Lung (tissue), 12 donors: Measurements from ENCODE around the gene LRRC45. TPM values are rescaled to one million over a fixed set of nuclear protein-coding genes. Genes with fewer than 3 reads are reported as not detected.

Experiments
- ATAC-seq: fragments of 200-7000 bp; cut with Tn5 transposase; one replicate; pipeline ENCODE4 v1.9.1; 2020; ENCODE audit warnings: moderate number of reproducible peaks; ENCODE audit not compliant: insufficient read depth, low FRiP score
- DNase-seq, 3 donors: peaks; one replicate each; pipeline ENCODE4 v3.0.0-alpha.2; 2013 to 2017
- H3K27ac ChIP-seq, 2 donors: one replicate each; pipeline ENCODE4 v1.5.1; 2013; ENCODE audit warnings: mild to moderate bottlenecking in 2 of 2, moderate library complexity in 2 of 2, control low read depth in 1 of 2, inconsistent platforms in 1 of 2, low read depth in 1 of 2, low read length in 1 of 2
- H3K27me3 ChIP-seq, 3 donors: one replicate each; pipeline ENCODE4 v1.5.1; 2013; ENCODE audit warnings: low read length in 2 of 3; ENCODE audit not compliant: control insufficient read depth in 3 of 3, insufficient read depth in 3 of 3
- H3K36me3 ChIP-seq, 4 donors: one replicate each; pipeline ENCODE4 v1.5.1; 2013; ENCODE audit warnings: low read length in 4 of 4, mild to moderate bottlenecking in 1 of 4, moderate library complexity in 1 of 4; ENCODE audit not compliant: control insufficient read depth in 4 of 4, insufficient read depth in 4 of 4
- H3K4me1 ChIP-seq, 5 donors: one replicate each; pipeline ENCODE4 v1.5.1; 2013; ENCODE audit warnings: low read length in 5 of 5, mild to moderate bottlenecking in 2 of 5, moderate library complexity in 1 of 5; ENCODE audit not compliant: control insufficient read depth in 5 of 5, insufficient read depth in 5 of 5
- H3K4me3 ChIP-seq: one replicate; pipeline ENCODE4 v1.5.1; 2013; ENCODE audit warnings: mild to moderate bottlenecking, control low read depth, moderate library complexity
- H3K9ac ChIP-seq, 2 donors: one replicate each; pipeline ENCODE4 v1.5.1; 2013; ENCODE audit warnings: low read length in 2 of 2, control low read depth in 1 of 2; ENCODE audit not compliant: insufficient read depth in 1 of 2
- H3K9me3 ChIP-seq, 4 donors: one replicate each; pipeline ENCODE4 v1.5.1; 2013; ENCODE audit warnings: low read length in 3 of 4, mild to moderate bottlenecking in 1 of 4, moderate library complexity in 1 of 4; ENCODE audit not compliant: control insufficient read depth in 4 of 4, insufficient read depth in 3 of 4
- CTCF ChIP-seq: IDR thresholded peaks from 2 replicates; pipeline ENCODE4 v1.5.1; 2012; ENCODE audit warnings: mild to moderate bottlenecking; ENCODE audit errors: control extremely low read depth, extremely low read depth
- WGBS, 2 donors: extraction: QIAGEN DNeasy Blood & Tissue Kit; methylation state at CpG; one replicate each; pipeline ENCODE4 v1.1.7; 2013; 5-methylcytosine and 5-hydroxymethylcytosine counted together
- polyA plus RNA-seq, 2 donors: library from polyadenylated mRNA; stranded (reverse); fragments of 200-250 nt; gene quantifications; one replicate each; pipeline ENCODE4 v1.2.1, GENCODE V29; 2013
- total RNA-seq, 2 donors: library from RNA; depleted of rRNA in 1 of 2; stranded (reverse); fragments of >200 nt in 1 of 2; gene quantifications; one replicate each; pipeline ENCODE4 v1.2.1, GENCODE V29; 2014 to 2021
- donor health status: control.
- donor health status: control.
- donor health status: Bipolar disorder and iron deficiency.
- donor health status: healthy.
- donor health status: DM: yes; HTN: yes; CAD: no.

LRRC45 gene
- total and polyA plus RNA-seq, 4 donors: 12.1 to 26.6 (median 16.5) TPM

DNA sequence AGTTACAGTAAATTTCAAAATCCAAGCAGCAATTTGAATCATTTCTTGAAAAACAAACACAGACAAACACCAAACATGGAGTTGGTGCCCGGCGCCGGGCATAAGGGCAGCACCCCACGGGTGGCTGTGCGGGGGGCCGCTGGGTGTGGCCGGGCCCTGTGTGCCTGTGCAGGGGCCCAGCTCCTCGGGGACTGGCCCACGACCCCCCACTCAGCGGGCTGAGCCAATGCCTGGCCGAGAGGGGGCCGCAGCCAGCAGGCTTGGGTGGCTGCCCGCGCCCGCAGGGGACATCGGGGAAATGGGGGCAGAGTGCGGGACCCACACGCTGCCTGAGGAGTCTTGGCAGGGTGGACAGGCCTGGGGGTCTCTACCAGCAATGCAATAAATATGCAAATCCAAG is 55.3 kb downstream of the LRRC45 start:
- Histone ChIP-seq H3K9ac (no peak overlapping the region), H3K36me3 (peaks cover 2 to 55% (median 10%) of the 10 kb centered on the region in 4 donors), H3K27me3 (peaks cover 0 to 2% (median 0%) of the 10 kb centered on the region in 3 donors), H3K9me3 (peaks cover 0 to 2% (median 0%) of the 10 kb centered on the region in 4 donors), H3K4me3 (no peak overlapping the region), H3K27ac (no peak overlapping the region), H3K4me1 (no peaks in the 10 kb centered on the region)
- ATAC-seq (no peak), DNase-seq (no peak)
- WGBS, 2 donors: 98 to 99% methylated on average over 18 of the region's 18 CpGs
- no peak for TF ChIP-seq CTCF

GRCh38 chr17:82079001-82079677 is 56.0 kb downstream of the LRRC45 start:
- ATAC-seq (no peak), DNase-seq (no peak)
- no peak for TF ChIP-seq CTCF
- Histone ChIP-seq H3K27me3 (no peaks in the 10 kb centered on the region), H3K4me3 (no peak overlapping the region), H3K9me3 (peaks cover 0 to 2% (median 0%) of the 10 kb centered on the region in 4 donors), H3K27ac (no peak overlapping the region), H3K36me3 (peaks cover 4 to 62% (median 11%) of the 10 kb centered on the region in 4 donors), H3K9ac (no peak overlapping the region), H3K4me1 (no peaks in the 10 kb centered on the region)
- 94 to 95% methylated on average over 46 to 47 of the region's 47 CpGs for WGBS, 2 donors

GRCh38 chr17:82080048-82080788 is 57.1 kb downstream of the LRRC45 start:
- 93 to 95% methylated on average over 36 of the region's 36 CpGs for WGBS, 2 donors
- Histone ChIP-seq H3K27ac (no peak overlapping the region), H3K36me3 (peaks cover 4 to 72% (median 11%) of the 10 kb centered on the region in 4 donors), H3K9ac (no peak overlapping the region), H3K4me1 (no peaks in the 10 kb centered on the region), H3K9me3 (peaks cover 0 to 2% (median 0%) of the 10 kb centered on the region in 4 donors), H3K27me3 (no peaks in the 10 kb centered on the region), H3K4me3 (no peak overlapping the region)
- no peak for ATAC-seq
- TF ChIP-seq CTCF: no peak
- no peak for DNase-seq

Other genes with a start within 250 kb of the LRRC45 start
- under 1 TPM in 1 of 2 donors, not detected in 1; 0.11 TPM for gene GCGR, start 219.2 kb upstream of the LRRC45 start, total RNA-seq
- under 1 TPM; 0.09 to 0.12 TPM for gene GCGR, start 219.2 kb upstream of the LRRC45 start, polyA plus RNA-seq
- 10 to 100 TPM; 47.6 to 96.2 TPM for gene MCRIP1, start 190.0 kb upstream of the LRRC45 start, total RNA-seq
- gene MCRIP1, start 190.0 kb upstream of the LRRC45 start, polyA plus RNA-seq: 100 to 1,000 TPM; 117 to 188 TPM
- gene PPP1R27, start 188.3 kb upstream of the LRRC45 start, total RNA-seq: not detected
- gene PPP1R27, start 188.3 kb upstream of the LRRC45 start, polyA plus RNA-seq: under 1 TPM in 1 of 2 donors, not detected in 1; 0.13 TPM
- 100 to 1,000 TPM; 356 to 990 TPM for gene P4HB, start 162.8 kb upstream of the LRRC45 start, total RNA-seq
- 100 to 1,000 TPM; 695 to 862 TPM for gene P4HB, start 162.8 kb upstream of the LRRC45 start, polyA plus RNA-seq
- 100 to 1,000 TPM; 118 to 558 TPM for gene ARHGDIA, start 152.0 kb upstream of the LRRC45 start, total RNA-seq
- gene ARHGDIA, start 152.0 kb upstream of the LRRC45 start, polyA plus RNA-seq: 100 to 1,000 TPM; 327 to 464 TPM
- gene ALYREF, start 131.7 kb upstream of the LRRC45 start, total RNA-seq: 10 to 100 TPM; 46.5 to 79.5 TPM
- 10 to 100 TPM; 26.1 to 65.8 TPM for gene ALYREF, start 131.7 kb upstream of the LRRC45 start, polyA plus RNA-seq
- gene ANAPC11, start 131.6 kb upstream of the LRRC45 start, total RNA-seq: 100 to 1,000 TPM in 1 of 2 donors, 10 to 100 TPM in 1; 36.0 to 132 TPM
- gene ANAPC11, start 131.6 kb upstream of the LRRC45 start, polyA plus RNA-seq: 100 to 1,000 TPM; 236 to 293 TPM
- under 1 TPM; 0.48 to 0.55 TPM for gene NPB, start 121.1 kb upstream of the LRRC45 start, total RNA-seq
- under 1 TPM; 0.41 to 0.44 TPM for gene NPB, start 121.1 kb upstream of the LRRC45 start, polyA plus RNA-seq
- 10 to 100 TPM; 23.0 to 81.3 TPM for gene PCYT2, start 111.9 kb upstream of the LRRC45 start, total RNA-seq
- gene PCYT2, start 111.9 kb upstream of the LRRC45 start, polyA plus RNA-seq: 10 to 100 TPM; 53.8 to 91.6 TPM
- 10 to 100 TPM; 14.7 to 43.4 TPM for gene SIRT7, start 105.1 kb upstream of the LRRC45 start, total RNA-seq
- gene SIRT7, start 105.1 kb upstream of the LRRC45 start, polyA plus RNA-seq: 10 to 100 TPM; 30.5 to 35.3 TPM
- 10 to 100 TPM; 11.9 to 33.3 TPM for gene MAFG, start 95.6 kb upstream of the LRRC45 start, total RNA-seq
- gene MAFG, start 95.6 kb upstream of the LRRC45 start, polyA plus RNA-seq: 10 to 100 TPM; 17.2 to 29.3 TPM
- 10 to 100 TPM; 17.5 to 73.0 TPM for gene PYCR1, start 86.0 kb upstream of the LRRC45 start, total RNA-seq
- gene PYCR1, start 86.0 kb upstream of the LRRC45 start, polyA plus RNA-seq: 10 to 100 TPM; 21.4 to 66.0 TPM
- gene MYADML2, start 76.1 kb upstream of the LRRC45 start, total RNA-seq: not detected
- not detected for gene MYADML2, start 76.1 kb upstream of the LRRC45 start, polyA plus RNA-seq
- 1 to 10 TPM; 2.3 to 7.6 TPM for gene NOTUM, start 62.1 kb upstream of the LRRC45 start, total RNA-seq
- 1 to 10 TPM in 1 of 2 donors, under 1 TPM in 1; 0.71 to 2.0 TPM for gene NOTUM, start 62.1 kb upstream of the LRRC45 start, polyA plus RNA-seq
- 10 to 100 TPM; 22.9 to 55.3 TPM for gene ASPSCR1, start 45.7 kb upstream of the LRRC45 start, total RNA-seq
- gene ASPSCR1, start 45.7 kb upstream of the LRRC45 start, polyA plus RNA-seq: 10 to 100 TPM; 29.5 to 68.6 TPM
- 10 to 100 TPM; 21.5 to 86.9 TPM for gene CENPX, start 427 bp upstream of the LRRC45 start, total RNA-seq
- 100 to 1,000 TPM; 116 to 121 TPM for gene CENPX, start 427 bp upstream of the LRRC45 start, polyA plus RNA-seq
- gene RAC3, start 8.4 kb downstream of the LRRC45 start, total RNA-seq: 1 to 10 TPM; 8.2 to 8.3 TPM
- gene RAC3, start 8.4 kb downstream of the LRRC45 start, polyA plus RNA-seq: 1 to 10 TPM; 6.0 to 8.0 TPM
- 100 to 1,000 TPM in 1 of 2 donors, 10 to 100 TPM in 1; 41.6 to 218 TPM for gene DCXR, start 14.4 kb downstream of the LRRC45 start, total RNA-seq
- gene DCXR, start 14.4 kb downstream of the LRRC45 start, polyA plus RNA-seq: 100 to 1,000 TPM; 193 to 246 TPM
- 10 to 100 TPM; 34.7 to 37.5 TPM for gene RFNG, start 28.5 kb downstream of the LRRC45 start, total RNA-seq
- gene RFNG, start 28.5 kb downstream of the LRRC45 start, polyA plus RNA-seq: 10 to 100 TPM; 29.1 to 38.2 TPM
- 100 to 1,000 TPM in 1 of 2 donors, 10 to 100 TPM in 1; 71.0 to 102 TPM for gene GPS1, start 28.6 kb downstream of the LRRC45 start, total RNA-seq
- 10 to 100 TPM; 79.0 to 99.8 TPM for gene GPS1, start 28.6 kb downstream of the LRRC45 start, polyA plus RNA-seq
- gene DUS1L, start 42.5 kb downstream of the LRRC45 start, total RNA-seq: 100 to 1,000 TPM in 1 of 2 donors, 10 to 100 TPM in 1; 40.0 to 117 TPM
- gene DUS1L, start 42.5 kb downstream of the LRRC45 start, polyA plus RNA-seq: 100 to 1,000 TPM in 1 of 2 donors, 10 to 100 TPM in 1; 82.8 to 179 TPM
- gene FASN, start 74.9 kb downstream of the LRRC45 start, total RNA-seq: 100 to 1,000 TPM in 1 of 2 donors, 10 to 100 TPM in 1; 46.2 to 604 TPM
- gene FASN, start 74.9 kb downstream of the LRRC45 start, polyA plus RNA-seq: 100 to 1,000 TPM; 166 to 258 TPM
- 10 to 100 TPM; 33.2 to 89.4 TPM for gene CCDC57, start 189.5 kb downstream of the LRRC45 start, total RNA-seq
- 100 to 1,000 TPM in 1 of 2 donors, 10 to 100 TPM in 1; 60.4 to 128 TPM for gene CCDC57, start 189.5 kb downstream of the LRRC45 start, polyA plus RNA-seq
- 100 to 1,000 TPM in 1 of 2 donors, 10 to 100 TPM in 1; 31.0 to 154 TPM for gene SLC16A3, start 205.7 kb downstream of the LRRC45 start, total RNA-seq
- 100 to 1,000 TPM in 1 of 2 donors, 10 to 100 TPM in 1; 33.2 to 309 TPM for gene SLC16A3, start 205.7 kb downstream of the LRRC45 start, polyA plus RNA-seq